Kidney tubule cell (primary cell): ENCODE results near the gene LRFN4.

Experiments used
- DNase-seq: peaks from one replicate; pipeline ENCODE4 v3.0.0-alpha.2; 2018; ENCODE audit warnings: low spot score

Gene LRFN4

DNA sequence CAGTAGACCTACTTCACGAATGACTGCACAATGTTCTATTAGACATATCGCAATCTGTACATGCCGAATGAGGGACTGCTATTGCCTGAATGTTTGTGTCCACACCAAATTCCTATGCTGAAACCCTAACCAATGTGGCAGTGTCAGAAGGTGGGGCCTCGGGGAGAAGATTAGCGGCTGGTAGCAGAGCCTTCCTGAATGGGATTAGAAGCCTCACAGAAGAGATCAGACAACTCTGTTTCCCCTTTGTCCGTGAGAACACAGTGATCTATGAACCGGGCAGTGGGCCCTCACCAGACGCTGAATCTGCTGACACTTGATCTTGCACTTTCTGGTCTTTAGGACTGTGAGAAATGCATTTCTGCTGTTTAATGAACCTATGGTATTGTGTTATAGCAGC is 33.1 kb downstream of the LRFN4 start:
- no peak for DNase-seq

GRCh38 chr11:66891851-66892660 is 35.2 kb downstream of the LRFN4 start:
- DNase-seq: peak; percentile 97

- DNase-seq: no peak
Measured at GRCh38 chr11:66892911-66893310, 36.0 kb downstream of the LRFN4 start.

- DNase-seq: no peak
Measured at GRCh38 chr11:66894141-66894540, 37.3 kb downstream of the LRFN4 start.

DNA sequence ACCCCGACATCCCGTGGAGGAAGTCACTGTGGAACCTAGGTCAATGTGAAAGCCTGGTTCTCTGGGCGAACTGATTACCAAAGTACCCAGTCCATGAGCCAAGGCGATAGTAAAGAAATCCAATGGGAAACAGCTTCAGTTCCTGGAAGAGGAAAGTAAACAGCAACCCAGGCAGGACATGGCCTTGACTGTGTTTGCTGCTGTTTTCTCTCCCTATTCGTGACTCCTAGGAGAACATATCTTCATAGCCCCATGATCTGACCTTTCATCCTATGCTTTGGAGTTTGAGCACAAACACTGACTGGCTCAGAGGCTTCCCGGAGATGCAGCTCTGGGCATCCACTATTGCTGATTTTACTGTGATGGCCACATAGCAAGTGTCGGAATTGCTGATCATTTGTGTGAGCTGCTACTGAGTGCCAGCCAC is 45.1 kb downstream of the LRFN4 start:
- no peak for DNase-seq

DNA sequence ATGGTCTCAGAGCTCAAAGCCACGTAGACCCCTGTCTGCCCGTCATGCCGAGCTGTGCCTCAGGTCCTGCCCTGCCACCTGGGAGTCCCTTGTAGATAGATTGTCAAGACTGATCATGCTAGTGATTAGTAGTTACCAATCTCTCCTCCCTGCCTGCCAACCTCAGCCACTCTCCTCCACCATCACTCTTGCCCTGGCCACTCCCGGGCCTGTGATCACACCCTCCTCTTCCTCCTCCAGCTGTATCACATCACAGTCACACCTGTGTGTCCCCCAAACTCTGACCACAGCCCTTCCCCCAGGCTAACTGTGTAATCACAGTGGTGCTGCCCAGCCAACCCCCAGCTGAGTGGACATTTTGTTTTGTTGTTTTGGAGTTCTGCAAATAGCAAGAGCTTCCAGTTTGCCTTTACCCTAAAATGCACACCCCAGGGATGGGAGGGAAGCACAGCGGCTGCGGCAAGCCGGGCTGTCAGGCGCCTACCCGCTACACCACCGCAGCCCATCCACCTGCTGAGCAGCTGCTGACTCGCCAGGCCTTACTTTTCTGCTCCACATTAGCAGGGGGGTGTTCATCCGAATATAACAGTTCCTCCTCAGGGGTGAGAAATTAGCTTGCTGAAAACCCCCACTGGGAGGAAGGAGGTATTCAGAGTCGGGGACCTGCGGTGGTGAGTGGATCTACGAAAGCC is 45.8 kb downstream of the LRFN4 start:
- DNase-seq: no peak

GRCh38 chr11:66904055-66904454 is 47.2 kb downstream of the LRFN4 start:
- DNase-seq: peak; percentile 53

- DNase-seq: no peak
Measured at GRCh38 chr11:66904561-66904960, 47.7 kb downstream of the LRFN4 start.

DNA sequence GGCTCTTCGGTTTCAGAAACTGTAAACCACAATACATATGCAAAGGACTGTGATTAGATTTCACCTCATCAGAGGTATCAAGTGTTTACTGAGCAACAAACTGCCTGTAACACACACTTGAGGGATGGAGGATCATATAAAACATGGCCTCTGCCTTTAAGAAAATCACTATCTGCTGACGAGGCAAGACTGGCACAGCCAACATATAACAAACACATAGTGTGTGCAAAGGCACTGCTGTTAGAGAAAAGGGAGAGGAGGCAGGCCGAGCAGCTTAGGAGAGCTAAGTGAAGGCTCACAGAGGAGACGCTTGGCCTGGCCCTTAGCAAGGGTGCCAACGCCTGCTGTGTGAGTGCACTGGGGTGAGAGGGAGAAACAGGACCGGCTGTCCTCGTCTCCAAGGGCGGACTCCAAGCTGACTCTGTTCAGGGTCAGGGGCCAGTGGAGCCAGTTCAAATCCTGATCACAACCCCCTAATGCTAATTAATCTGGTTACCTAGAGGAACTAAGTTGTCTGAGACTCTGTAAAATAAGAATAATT is 48.2 kb downstream of the LRFN4 start:
- no peak for DNase-seq

DNA sequence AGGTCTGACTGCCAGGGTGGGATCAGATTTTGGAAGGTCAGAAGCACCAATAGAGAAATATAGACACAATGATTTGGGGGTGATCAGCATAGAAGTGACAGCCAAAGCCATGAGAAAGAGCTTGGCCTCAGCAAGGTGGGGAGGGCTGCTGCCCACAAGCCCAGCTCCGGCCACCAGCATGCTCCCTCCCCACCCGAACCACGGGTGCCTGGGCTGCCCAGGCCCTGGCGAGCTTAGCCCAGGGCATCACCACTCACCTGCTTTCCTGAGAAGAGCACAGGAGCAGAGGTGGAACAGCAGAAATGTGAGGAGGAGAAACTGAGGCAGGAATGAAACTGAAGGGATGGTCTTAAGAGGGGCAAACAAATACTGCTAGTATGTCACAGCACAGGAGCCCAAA is 48.8 kb downstream of the LRFN4 start:
- DNase-seq: no peak

GRCh38 chr11:66906061-66906733 is 49.3 kb downstream of the LRFN4 start:
- peak; percentile 16 for DNase-seq

GRCh38 chr11:66907751-66908630 is 51.1 kb downstream of the LRFN4 start:
- DNase-seq: no peak

- DNase-seq: no peak
Measured at GRCh38 chr11:66909181-66909580, 52.3 kb downstream of the LRFN4 start.

GRCh38 chr11:66910016-66910415 is 53.2 kb downstream of the LRFN4 start:
- no peak for DNase-seq
